ENCODE measurements around the gene TNFAIP8L1.

Gene TNFAIP8L1

DNA sequence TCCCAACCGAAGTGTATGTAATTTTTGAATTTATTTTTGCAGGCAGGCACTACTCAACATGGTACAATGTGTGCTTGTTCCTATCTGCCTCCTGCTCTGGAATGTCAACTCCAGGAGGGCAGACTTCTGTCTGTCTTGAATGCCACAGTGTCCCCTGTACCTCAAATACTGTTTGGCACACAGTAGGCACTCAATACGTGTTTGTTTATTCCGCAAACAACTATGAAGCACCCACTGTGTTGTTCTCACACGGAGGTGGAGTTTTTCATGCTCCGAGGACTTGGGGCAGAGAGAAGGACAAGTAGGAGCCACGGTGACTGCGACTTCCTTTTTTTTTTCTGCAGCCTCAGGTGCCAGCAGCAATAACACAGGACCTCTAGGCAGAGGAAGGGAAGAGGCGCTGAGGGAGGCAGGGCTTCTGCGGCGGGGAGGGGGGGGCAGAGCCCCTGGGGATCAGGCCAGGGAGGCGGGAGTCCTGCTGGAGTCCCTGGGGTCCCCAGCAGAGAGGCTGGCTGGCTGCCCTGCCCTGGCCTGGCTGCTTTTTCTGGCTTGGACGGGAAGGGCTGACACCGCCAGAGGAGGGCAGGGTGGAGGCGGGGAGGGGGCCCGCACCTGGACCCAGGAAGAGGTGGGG lies 29.3 kb upstream of the TNFAIP8L1 start:
- in situ Hi-C loops (cut with MboI; ENCODE audit: low sequenced_read_pairs), result no loop called here

DNA sequence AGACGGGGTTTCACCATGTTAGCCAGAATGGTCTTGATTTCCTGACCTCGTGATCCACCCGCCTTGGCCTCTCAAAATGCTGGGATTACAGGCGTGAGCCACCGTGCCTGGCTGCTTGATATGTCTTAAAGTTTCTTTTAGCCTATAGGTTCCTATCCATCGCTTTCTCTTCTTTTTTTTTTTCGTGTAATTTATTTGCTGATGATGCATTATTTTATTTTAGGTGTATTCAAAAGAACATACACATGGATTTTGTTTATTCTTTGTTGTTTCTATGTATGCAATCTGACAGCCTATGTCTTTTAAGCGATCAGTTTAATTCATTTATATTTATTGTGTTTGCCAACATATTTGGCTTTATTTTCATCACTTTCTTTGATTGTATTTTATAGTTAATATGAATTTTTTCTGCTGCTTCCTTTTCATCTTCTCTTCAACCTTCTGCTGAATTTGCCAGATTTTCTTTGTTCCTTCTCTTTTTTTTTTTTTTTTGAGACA lies 26.0 kb upstream of the TNFAIP8L1 start:
- in situ Hi-C loops (cut with MboI; ENCODE audit: low sequenced_read_pairs), result no loop called here

DNA sequence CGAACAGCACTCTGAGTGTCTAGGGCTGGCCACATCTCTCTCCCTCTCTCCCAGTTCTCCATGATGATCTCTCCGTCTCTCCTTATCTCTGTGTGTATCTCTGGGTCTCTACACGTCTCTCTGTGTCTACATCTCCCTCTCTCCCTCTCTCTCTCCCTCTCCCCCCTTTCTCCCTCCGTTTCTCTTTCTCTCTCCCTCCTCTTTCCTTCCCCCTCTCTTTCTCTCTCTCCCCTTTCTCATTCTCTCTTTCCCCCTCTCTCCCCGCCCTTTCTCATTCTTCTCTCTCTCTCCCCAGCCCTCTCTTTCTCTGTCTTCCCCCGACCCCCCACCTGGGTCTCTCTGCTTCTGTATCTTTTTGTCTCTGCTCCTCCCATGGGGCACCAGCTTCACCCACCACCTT lies 21.3 kb upstream of the TNFAIP8L1 start:
- in situ Hi-C loops (cut with MboI; ENCODE audit: low sequenced_read_pairs), result no loop called here

DNA sequence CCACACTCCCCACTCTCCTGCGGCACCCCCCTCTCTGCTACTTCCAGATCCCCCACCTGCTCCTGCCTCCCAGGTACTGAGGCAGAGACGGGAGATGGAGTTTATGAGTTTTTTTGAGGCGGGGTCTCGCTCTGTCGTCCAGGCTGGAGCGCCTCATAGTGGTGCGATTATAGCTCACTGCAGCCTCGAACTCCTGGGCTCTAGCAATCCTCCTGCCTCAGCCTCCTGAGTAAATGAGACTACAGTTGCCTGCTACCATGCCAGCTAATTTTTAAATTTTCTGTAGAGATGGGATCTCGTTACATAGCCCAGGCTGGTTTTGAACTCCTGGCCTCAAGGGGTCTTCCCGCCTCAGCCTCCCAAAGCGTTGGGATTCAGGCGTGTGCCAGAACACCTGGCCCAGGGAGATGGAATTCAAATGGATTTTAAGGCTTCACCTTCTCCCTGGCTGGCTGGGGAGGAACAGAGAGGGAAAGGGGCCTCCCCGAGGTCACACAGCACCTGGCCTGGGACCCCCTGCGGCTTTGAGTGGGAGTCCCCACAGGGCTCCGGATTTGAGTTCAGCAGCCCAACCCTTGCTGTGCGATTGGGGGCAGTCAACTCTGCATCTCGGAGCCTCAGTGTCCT lies 19.5 kb upstream of the TNFAIP8L1 start:
- in situ Hi-C loops (cut with MboI; ENCODE audit: low sequenced_read_pairs), result no loop called here

DNA sequence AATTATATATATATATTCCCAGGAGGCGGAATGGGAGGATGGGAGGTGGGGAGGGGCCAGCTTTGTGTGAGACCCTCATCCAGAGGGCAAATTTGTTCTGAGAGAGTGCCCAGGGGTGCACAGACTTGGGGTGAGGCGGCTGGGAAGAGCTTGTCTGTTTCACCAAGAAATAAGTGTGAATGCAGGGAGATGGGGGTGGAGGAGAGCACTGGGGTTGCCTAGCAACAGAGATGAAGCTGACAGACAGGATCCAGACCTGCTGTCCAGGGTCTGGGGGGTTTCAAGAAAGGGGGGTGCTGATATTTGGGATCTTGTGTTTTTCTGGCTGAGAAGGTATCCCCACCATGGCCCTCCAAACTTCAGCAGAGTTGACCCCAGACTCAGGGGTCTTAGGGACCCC lies 18.6 kb upstream of the TNFAIP8L1 start:
- in situ Hi-C loops (cut with MboI; ENCODE audit: low sequenced_read_pairs), result no loop called here

DNA sequence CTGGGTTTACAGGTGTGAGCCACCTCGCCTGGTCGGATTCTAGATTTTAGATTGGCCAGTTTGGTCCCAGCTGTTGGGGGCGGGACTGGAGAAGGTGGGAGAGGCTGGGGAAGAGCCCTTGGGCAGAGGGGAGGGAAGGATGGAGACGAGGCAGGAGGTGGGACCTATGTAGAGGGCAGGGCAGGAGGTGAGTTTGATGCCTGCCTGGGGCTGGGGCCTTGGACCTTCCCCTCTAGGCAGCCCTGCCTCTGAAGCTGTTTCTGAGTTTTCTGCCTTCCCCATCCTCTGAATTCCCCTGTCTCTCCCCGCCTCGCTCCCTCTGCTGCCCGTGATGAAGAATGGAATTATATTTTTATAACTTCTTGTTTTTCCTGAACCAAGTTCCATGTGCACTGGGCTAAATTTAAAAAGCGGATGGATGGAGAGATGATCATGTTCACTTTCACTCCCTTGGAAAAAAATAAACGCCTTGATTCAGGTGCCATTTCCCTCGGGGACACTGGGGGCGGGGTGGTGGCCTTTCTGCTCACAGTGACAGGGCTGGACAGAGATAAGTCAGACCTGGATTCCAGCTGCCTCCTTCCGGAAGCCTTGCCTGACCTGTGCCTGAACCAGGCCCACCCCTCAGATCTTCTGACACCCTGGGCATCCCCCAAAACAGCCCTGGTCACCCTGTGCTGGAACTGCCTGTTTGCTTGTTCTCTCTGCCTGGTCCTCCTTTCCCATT lies 16.5 kb upstream of the TNFAIP8L1 start:
- in situ Hi-C loops (cut with MboI; ENCODE audit: low sequenced_read_pairs), result no loop called here

DNA sequence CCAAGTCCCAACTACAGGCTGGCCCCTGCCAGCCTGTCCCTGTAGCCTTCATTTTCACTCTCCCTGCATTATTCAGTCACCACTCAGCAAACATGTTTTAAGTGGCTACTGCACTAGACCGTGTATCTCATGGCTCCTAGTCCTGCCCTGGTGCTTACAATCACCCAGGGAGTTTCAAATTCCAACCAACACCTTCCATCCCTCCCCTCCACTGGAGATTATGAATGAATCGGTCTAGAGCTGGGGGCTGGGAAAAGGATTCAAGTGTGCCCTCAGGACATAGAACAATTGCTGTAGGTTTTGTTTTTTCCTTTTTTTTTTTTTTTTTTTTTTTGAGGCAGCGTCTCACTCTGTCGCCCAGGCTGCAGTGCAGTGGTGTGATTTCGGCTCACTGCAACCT lies 15.0 kb upstream of the TNFAIP8L1 start:
- in situ Hi-C loops (cut with MboI; ENCODE audit: low sequenced_read_pairs), result no loop called here

DNA sequence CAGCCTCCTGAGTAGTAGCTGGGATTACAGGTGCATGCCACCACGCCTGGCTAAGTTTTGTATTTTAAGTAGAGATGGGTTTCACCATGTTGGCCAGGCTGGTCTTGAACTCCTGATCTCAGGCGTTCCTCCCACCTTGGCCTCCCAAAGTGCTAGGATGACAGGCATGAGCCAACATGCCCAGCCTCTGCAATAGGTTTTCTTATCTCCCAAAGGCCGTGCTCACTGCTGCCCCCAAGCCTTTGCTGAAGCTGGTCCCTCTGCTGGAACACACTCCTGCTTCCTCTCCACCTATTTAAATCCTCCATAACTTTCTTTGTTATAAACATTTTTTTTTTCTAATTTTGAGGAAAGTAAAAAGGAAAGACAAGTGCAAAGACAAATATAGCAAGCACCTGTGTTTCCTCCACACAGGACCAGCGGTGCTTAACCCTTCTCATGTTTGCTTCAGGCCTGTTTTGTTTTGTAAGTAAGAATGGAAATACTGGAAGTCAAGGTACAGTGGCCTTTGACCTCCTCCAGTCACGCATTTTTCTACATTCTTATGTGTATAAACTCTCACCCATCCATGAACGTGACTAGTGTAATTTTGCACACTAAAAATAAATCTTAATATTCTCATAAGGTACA lies 14.5 kb upstream of the TNFAIP8L1 start:
- in situ Hi-C loops (cut with MboI; ENCODE audit: low sequenced_read_pairs), result no loop called here

DNA sequence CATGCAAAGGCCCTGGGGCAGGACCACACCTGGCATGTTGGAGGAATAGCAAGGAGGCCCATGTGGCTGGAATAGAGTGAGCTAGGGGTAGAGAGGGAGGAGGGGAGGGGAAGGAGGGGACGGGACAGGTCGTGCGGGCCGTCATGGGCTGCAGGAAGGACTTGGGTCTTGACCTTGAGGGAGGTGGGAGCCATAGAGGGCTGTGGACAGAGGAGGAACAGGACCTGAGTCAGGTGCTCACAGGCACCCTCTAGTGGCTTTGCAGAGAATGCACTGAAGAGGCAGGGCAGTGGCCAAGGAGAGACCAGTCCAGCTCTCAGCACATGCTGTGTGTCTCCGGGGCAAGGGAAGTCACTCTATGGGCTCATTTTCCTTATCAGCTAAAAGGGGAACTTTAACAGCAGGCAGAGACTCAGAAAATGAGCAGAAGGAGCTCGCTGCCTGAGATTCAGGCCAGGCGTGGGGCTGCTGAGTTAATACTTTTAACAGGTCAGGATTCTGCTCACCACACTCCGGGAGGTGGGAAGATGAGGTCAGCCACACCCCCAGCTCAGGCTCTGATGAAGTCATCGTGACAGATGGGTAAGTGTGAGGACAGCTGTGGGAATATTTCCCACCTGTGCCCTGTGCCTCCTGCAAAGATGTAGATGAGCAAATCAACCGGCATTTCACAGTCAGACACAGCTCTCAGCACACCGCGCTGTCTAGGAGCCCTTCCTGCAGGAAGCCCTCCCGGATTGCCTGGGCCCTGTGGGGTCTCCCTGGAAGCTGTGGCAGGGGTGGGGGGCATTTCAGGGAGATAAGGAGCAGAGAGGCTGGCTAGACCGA lies 6.0 kb upstream of the TNFAIP8L1 start:
- in situ Hi-C loops (cut with MboI; ENCODE audit: low sequenced_read_pairs), result loop anchor here (5.0 kb wide), 1 partner anchor 56 kb away; no protein-coding TSS in a partner anchor

DNA sequence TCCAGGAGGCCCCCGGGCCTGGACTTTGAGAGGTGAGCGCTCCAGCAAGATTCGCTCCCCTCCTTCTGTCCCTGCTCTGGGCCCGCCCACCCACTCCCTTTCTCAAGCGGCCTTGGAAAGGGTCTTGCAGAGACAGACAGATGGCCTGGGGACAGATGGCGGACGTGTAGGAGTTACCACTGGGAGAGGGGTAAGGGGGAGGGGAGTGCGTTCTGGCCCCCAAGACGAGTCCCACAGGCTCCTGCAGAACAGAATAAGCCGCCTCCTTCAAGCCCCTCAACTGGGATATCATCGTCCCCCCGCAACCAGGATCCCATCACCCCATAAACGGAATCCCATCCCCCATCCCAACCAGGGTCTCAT lies 3.6 kb upstream of the TNFAIP8L1 start:
- in situ Hi-C loops (cut with MboI; ENCODE audit: low sequenced_read_pairs), result no loop called here

DNA sequence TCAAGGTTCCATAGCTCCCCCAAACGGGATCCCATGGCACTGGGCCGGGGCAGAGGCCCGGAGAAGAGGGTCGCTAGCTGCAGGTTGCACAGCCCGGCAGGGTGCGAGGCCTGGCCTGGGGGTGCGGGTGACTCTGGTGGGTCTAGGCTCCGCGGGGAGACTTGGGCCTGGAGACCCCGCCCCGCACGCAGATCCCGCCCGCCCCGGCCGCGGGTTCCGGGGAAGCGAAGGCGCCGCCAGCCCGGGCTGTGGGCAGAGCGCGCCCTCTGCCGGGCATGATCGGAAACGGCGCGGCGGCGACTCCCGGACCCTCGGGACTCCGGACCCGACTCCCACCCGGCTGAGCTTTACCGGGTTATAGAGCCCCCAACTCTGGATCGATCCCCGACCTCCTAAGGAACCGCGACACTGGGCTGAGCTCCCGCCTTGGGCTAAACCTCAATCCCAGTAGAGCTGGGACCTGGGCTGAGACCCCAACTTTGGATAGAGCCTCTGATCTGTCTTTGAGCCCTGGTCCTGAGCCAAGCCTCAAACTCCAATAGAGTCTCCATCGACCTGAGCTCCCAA lies 3.1 kb upstream of the TNFAIP8L1 start:
- in situ Hi-C loops (cut with MboI; ENCODE audit: low sequenced_read_pairs), result no loop called here

DNA sequence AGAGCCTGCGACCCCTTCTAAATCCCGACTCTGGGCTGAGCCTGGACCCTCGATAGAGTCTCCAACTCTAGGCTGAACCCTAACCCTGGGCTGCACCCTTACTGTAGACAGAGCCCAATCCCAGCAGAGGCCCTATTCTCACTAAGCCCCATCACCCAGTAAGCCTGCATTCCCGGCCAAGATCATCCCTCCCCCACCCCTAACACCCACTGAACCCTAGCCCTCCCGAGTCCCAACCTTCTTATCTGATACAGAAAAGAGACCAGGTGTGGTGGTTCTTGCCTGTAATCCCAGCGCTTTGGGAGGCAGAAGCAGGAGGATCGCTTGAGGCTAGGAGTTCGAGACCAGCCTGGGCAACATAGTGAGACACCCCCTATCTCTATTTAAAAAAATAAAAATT lies 2.6 kb upstream of the TNFAIP8L1 start:
- in situ Hi-C loops (cut with MboI; ENCODE audit: low sequenced_read_pairs), result no loop called here

DNA sequence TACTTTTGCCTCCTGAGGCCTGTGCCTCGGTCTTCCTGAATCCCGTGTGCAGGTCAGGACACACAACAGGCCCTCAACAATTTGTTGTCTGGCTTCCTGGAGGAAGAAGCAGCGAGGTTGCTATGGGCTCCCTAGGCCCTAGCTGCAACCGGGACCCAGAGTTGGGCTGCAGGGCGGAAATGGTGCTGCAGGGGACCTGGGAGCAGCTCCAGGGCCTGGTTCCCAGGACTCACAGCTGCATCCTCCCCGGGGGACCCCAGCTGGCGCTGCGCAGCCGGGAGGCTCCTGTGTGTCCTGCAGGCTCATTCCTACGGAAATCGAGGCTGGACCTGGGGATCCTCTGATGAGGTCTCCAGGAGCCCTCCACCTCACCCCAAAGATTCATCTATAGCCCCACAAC lies 999 bp upstream of the TNFAIP8L1 start:
- in situ Hi-C loops (cut with MboI; ENCODE audit: low sequenced_read_pairs), result no loop called here

DNA sequence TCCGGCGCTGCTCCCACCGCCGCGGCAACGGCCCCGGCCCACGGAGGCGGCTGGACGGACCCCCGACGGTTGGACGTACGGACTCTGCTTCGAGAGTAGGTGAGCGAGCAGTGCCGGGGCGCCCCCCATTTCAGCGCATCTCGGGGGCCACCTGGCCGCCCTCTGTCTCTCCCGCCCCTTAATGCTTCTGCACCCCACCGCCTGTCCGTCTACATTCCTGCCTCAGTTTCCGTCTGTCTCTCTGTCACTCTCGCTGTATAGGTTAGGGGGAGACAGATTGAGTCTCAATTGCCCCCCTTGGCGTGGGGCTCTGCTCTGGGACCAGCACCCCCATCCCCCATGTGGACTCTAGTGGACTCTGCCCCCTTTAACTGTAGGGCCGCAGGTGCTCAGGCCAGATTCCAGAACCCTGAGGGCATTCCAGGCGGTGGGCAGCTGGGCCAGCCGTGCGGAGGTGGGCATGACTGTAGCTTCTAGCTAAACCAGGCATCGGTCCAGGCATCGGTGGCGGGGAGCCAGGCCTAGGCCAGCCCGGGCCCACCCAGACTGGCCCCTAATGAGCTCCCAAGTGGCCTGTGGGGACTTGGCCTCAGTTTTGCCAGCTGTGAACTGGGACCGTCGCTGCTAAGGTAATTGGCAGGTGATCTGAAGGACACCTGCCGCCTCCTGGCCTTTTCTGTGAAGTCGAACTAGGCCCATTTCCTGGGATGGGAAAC lies 373 bp downstream of the TNFAIP8L1 start:
- in situ Hi-C loops (cut with MboI; ENCODE audit: low sequenced_read_pairs), result no loop called here

DNA sequence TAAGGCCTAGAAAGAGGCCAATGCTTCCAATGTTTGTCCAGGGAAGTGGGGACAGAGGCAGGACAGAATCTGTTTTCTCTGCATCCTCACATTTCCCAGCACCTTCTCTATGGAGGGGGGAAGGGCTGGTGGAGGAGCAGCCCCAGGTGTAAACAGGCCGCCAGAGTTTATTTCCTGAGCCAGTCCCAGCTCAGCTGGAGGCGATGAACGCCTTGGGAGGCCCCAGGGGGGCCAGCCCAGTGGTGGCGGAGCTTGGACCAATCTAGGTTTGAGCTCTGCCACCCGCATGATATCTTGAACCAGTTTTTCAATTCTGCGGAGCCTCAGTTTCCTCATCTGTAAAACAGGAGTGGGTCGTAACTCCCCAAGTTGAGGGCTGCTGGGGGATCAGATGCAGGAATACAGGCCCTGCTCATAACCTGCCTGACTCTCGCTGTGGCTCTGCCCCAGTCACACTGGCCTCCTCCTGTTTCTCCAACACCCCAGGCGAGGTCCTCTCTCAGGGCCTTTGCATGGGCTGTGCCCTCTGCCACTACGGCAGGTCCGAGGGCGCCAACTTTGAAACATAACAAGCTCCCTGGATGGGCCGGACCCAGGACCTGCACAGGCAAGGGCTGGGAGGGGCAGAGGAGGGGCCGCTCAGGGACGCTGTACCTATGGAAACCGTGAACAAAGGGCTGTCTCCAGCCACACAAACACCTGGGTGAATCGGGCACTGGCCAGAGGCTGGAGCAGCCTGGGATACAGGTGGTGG lies 1.1 kb downstream of the TNFAIP8L1 start:
- in situ Hi-C loops (cut with MboI; ENCODE audit: low sequenced_read_pairs), result no loop called here

DNA sequence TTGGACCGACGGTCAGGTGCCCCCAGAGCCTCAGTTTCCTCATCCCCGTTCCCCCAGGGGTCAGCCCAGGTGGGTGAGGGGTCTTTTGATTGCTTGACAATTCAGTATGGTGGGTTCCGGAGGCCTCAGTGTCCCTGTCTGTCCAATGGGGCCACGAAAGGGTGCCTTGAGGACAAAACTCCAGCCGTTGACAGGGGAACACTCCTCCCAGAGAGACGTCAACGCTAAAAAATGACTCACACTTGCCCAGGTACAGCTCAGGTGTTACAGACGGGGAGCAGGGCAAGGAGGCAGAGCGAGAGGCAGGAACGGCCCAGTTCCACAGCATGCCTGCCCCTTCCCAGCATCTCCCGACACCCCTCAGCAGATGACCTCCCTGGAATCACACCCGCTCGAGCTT lies 1.8 kb downstream of the TNFAIP8L1 start:
- in situ Hi-C loops (cut with MboI; ENCODE audit: low sequenced_read_pairs), result no loop called here

DNA sequence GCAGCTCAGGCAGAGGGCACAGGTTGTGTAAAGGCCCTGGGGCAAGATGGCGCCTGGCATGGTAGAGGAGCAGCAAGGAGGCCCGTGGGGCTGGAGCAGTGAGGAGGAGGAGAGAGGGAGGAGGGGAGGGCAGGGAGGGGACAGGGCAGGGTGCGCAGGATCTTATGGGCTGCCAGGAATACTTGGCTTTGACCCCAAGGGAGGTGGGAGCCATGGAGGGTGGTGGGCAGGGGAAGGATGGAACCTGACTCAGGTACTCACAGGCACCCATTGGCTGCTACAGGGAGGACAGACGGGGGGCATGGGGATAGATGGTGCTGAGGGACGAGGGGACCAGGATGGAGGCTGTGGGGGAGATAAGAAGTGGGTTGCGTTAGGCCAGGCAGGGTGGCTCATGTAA lies 3.3 kb downstream of the TNFAIP8L1 start:
- in situ Hi-C loops (cut with MboI; ENCODE audit: low sequenced_read_pairs), result no loop called here

DNA sequence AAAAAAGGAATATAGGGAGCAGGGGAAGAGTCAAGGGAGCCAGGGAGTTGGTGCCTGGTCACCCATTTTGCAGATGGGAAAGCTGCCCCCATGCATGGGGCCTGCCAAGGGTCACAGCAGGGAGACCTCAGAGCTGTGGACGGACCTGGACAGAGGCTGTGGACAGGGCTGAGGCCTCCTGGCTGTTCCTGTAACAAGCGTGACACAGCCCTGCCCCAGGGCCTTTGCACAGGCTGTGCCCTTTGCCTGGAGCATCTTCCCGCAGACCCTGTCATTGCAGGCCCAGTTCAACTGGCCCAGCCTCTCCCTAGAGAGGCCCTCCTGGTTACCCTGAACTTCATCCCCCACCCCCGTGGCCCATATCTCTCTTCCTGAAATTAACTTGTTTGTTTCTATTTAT lies 6.4 kb downstream of the TNFAIP8L1 start:
- in situ Hi-C loops (cut with MboI; ENCODE audit: low sequenced_read_pairs), result no loop called here
